Measurements from ENCODE around the gene HPGDS.

GRCh38 chr4:94351319-94351718, 8.7 kb upstream of the HPGDS start:
- no peak for TF ChIP-seq POLR2AphosphoS5 (IDR thresholded peaks at IDR 0.05; ENCODE audit: low read depth, low read length)
- TF ChIP-seq TAF1 (IDR thresholded peaks at IDR 0.05; ENCODE audit: low read depth, low read length): no peak
- TF ChIP-seq POLR2A (IDR thresholded peaks at IDR 0.05; ENCODE audit: low read depth, low read length): no peak
- TF ChIP-seq SPI1 (IDR thresholded peaks at IDR 0.05; ENCODE audit: low read depth, low read length): no peak
